MG63 (cell line): ENCODE measurements around the gene DAW1. TPM values are rescaled to one million over a fixed set of nuclear protein-coding genes. Genes with fewer than 3 reads are reported as not detected.

ENCODE experiments used
- DNase-seq: peaks from one replicate; pipeline ENCODE4 v3.0.0-alpha.2; 2020
- H3K27me3 ChIP-seq: fragments of 250-450 bp; sonication (Bioruptor Pico); 2 replicates; pipeline ENCODE4 v1.5.1; 2020; ENCODE audit warnings: mild to moderate bottlenecking, moderate library complexity
- H3K36me3 ChIP-seq: fragments of 250-450 bp; sonication (Bioruptor Pico); 2 replicates; pipeline ENCODE4 v1.5.1; 2020; ENCODE audit warnings: mild to moderate bottlenecking, moderate library complexity
- H3K4me3 ChIP-seq: fragments of 250-450 bp; sonication (Bioruptor Pico); 2 replicates; pipeline ENCODE4 v1.5.1; 2020; ENCODE audit warnings: mild to moderate bottlenecking, moderate library complexity
- H3K9me3 ChIP-seq: fragments of 250-450 bp; sonication (Bioruptor Pico); 2 replicates; pipeline ENCODE4 v1.5.1; 2020; ENCODE audit warnings: mild to moderate bottlenecking, moderate library complexity
- total RNA-seq: library from RNA; depleted of rRNA; stranded (reverse); fragments of >200 nt; shearing (Covaris generic); gene quantifications from 2 replicates; pipeline ENCODE4 v1.2.3, GENCODE V29; 2014; ENCODE audit warnings: low replicate concordance; rRNA removed

DAW1 gene
- total RNA-seq, 1 experiment from 2014 or later = 8.5 TPM

DNA sequence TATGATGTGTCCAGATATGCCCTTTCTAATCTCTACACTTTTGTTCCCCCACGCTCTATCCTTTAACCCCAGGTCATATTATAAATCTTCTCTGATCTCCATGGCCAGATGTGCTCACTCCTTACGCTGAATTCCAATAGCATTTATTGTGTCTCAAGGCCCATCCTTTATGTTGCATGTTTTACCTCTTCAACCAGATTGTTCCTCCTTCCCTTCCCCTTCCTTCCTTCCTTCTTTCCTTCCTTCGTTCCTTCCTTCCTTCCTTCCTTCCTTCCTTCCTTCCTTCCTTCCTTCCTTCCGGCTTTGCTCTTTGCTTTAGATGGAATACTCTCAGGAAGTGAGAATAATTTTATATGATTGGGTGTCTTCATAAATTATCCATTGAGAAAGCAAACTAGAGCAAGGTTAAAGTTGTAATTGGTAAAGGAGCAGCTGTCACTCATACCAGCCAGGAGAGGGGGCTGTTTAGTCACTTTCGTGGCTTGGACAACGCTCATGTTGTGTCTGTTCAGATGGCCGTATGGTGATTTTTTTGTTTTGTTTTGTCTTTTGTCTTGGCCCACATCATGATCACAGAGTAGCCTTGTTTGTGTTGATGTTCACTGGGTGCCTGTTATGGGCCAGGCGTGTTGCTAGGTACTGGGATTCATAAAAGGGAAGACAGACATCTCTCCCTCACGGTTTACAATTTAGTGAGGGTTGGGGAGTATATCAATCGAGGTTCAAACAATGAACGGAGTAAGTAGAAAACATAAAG is 68.0 kb downstream of the DAW1 start:
- H3K4me3 ChIP-seq = no peak overlapping the region
- no peaks in the 10 kb centered on the region for H3K36me3 ChIP-seq
- peak; percentile 19 for DNase-seq
- no peaks in the 10 kb centered on the region for H3K9me3 ChIP-seq
- no peaks in the 10 kb centered on the region for H3K27me3 ChIP-seq

GRCh38 chr2:227942021-227942420 is 70.6 kb downstream of the DAW1 start:
- H3K36me3 ChIP-seq = no peaks in the 10 kb centered on the region
- no peak overlapping the region for H3K4me3 ChIP-seq
- H3K9me3 ChIP-seq = no peaks in the 10 kb centered on the region
- DNase-seq = no peak
- no peaks in the 10 kb centered on the region for H3K27me3 ChIP-seq

- Histone ChIP-seq H3K36me3 (no peaks in the 10 kb centered on the region), H3K4me3 (no peak overlapping the region), H3K9me3 (no peaks in the 10 kb centered on the region), H3K27me3 (no peaks in the 10 kb centered on the region)
- DNase-seq = no peak
These were observed 71.5 kb downstream of the DAW1 start for GRCh38 chr2:227942965-227943364.

DNA sequence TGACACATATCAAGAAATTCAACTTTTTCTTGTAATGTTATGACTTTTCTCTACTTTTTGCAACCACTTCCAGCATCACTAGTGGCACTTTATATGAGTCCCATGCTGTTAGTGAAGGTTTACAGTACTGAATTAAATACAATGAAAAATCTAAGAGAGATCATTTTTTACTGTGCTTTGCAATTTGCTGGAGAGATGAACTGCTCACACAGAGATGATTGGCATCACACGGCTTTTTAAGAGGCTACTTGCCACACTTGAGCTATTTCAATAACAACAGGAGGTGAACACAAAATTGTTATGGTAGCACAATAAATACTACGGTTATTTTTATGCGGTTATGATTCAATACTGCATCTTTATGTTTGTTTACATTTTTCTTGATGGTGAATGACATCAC is 88.9 kb downstream of the DAW1 start:
- DNase-seq = no peak
- H3K36me3 ChIP-seq = no peaks in the 10 kb centered on the region
- H3K4me3 ChIP-seq = no peak overlapping the region
- no peaks in the 10 kb centered on the region for H3K9me3 ChIP-seq
- H3K27me3 ChIP-seq = no peaks in the 10 kb centered on the region

- Histone ChIP-seq H3K36me3 (no peaks in the 10 kb centered on the region), H3K9me3 (no peaks in the 10 kb centered on the region), H3K27me3 (no peaks in the 10 kb centered on the region), H3K4me3 (no peak overlapping the region)
- DNase-seq = no peak
These were observed 100.3 kb downstream of the DAW1 start for GRCh38 chr2:227971619-227972230.

- Histone ChIP-seq H3K9me3 (no peaks in the 10 kb centered on the region), H3K27me3 (no peaks in the 10 kb centered on the region), H3K4me3 (no peak overlapping the region), H3K36me3 (no peaks in the 10 kb centered on the region)
- DNase-seq = no peak
These were observed 101.8 kb downstream of the DAW1 start for GRCh38 chr2:227973241-227973640.

Other genes with a start within 250 kb of the DAW1 start
- gene SCYGR5, start 204.8 kb upstream of the DAW1 start, total RNA-seq = not detected in 2 replicates
- gene SLC19A3, start 153.6 kb upstream of the DAW1 start, total RNA-seq = 1.2 and 1.6 TPM in 2 replicates
- gene SCYGR6, start 146.9 kb upstream of the DAW1 start, total RNA-seq = not detected in 2 replicates
- not detected in 2 replicates for gene SCYGR7, start 143.3 kb upstream of the DAW1 start, total RNA-seq
- not detected in 2 replicates for gene SCYGR8, start 125.7 kb upstream of the DAW1 start, total RNA-seq
- gene CCL20, start 57.8 kb upstream of the DAW1 start, total RNA-seq = 1.5 TPM in 1 of 2 replicates, not detected in the other